GM23338 (cell line): ENCODE data around the gene CTNNA3. TPM values are rescaled to one million over a fixed set of nuclear protein-coding genes. Genes with fewer than 3 reads are reported as not detected.

Source experiments
- ATAC-seq: fragments of 200-7000 bp; cut with Tn5 transposase; 3 replicates; pipeline ENCODE4 v1.9.1; 2020
- DNase-seq: peaks from one replicate; pipeline ENCODE4 v3.0.0-alpha.2; 2015; ENCODE audit warnings: low spot score
- H2AFZ ChIP-seq: fragments of 200-600 bp; sonication (generic); 2 replicates; pipeline ENCODE4 v1.8.0; 2016; ENCODE audit warnings: antibody characterized with exemption, mild to moderate bottlenecking, moderate library complexity
- H3F3A ChIP-seq: fragments of 200-600 bp; sonication (generic); replicated peaks from 2 replicates; pipeline ENCODE4 v1.8.0; 2017; ENCODE audit warnings: antibody characterized with exemption, mixed run types, low read depth
- H3K27ac ChIP-seq: fragments of 200-600 bp; sonication (generic); 2 replicates; pipeline ENCODE4 v1.6.1; 2016; ENCODE audit warnings: low read depth
- H3K27me3 ChIP-seq: fragments of 200-600 bp; sonication (generic); 2 replicates; pipeline ENCODE4 v1.8.0; 2016; ENCODE audit warnings: mild to moderate bottlenecking, mixed run types, moderate library complexity; ENCODE audit not compliant: insufficient read depth
- H3K36me3 ChIP-seq: fragments of 200-600 bp; sonication (generic); 2 replicates; pipeline ENCODE4 v1.8.0; 2016; ENCODE audit warnings: mild to moderate bottlenecking; ENCODE audit not compliant: insufficient read depth
- H3K4me1 ChIP-seq: fragments of 200-600 bp; sonication (generic); 2 replicates; pipeline ENCODE4 v1.8.0; 2016; ENCODE audit warnings: mild to moderate bottlenecking, moderate library complexity; ENCODE audit not compliant: insufficient read depth
- H3K4me2 ChIP-seq: fragments of 200-600 bp; sonication (generic); 2 replicates; pipeline ENCODE4 v1.7.1; 2017; ENCODE audit warnings: mixed run types
- H3K4me3 ChIP-seq: fragments of 200-600 bp; sonication (generic); 2 replicates; pipeline ENCODE4 v1.6.1; 2016; ENCODE audit warnings: mixed run types
- H3K79me2 ChIP-seq: fragments of 200-600 bp; sonication (generic); replicated peaks from 2 replicates; pipeline ENCODE4 v1.8.0; 2017; ENCODE audit warnings: mild to moderate bottlenecking; ENCODE audit not compliant: insufficient read depth
- H3K9me2 ChIP-seq: fragments of 200-600 bp; sonication (generic); 2 replicates; pipeline ENCODE4 v1.8.0; 2017; ENCODE audit not compliant: insufficient read depth
- H4K20me1 ChIP-seq: fragments of 200-600 bp; sonication (generic); replicated peaks from 2 replicates; pipeline ENCODE4 v1.8.0; 2017; ENCODE audit warnings: mild to moderate bottlenecking; ENCODE audit not compliant: insufficient read depth
- H3K27ac Mint-ChIP-seq: 2 replicates; pipeline ENCODE4 v1.8.0; 2020; ENCODE audit warnings: inconsistent platforms, mild to moderate bottlenecking, moderate library complexity, mixed read lengths
- H3K27me3 Mint-ChIP-seq: 3 replicates; pipeline ENCODE4 v1.8.0; 2022; ENCODE audit warnings: low read depth, mild to moderate bottlenecking, moderate library complexity, mixed read lengths, inconsistent platforms; ENCODE audit not compliant: insufficient read depth, poor library complexity
- H3K36me3 Mint-ChIP-seq: 3 replicates; pipeline ENCODE4 v1.8.0; 2021; ENCODE audit warnings: low read depth, mild to moderate bottlenecking, inconsistent platforms, moderate library complexity, mixed read lengths
- H3K4me1 Mint-ChIP-seq: 3 replicates; pipeline ENCODE4 v1.8.0; 2020; ENCODE audit warnings: mild to moderate bottlenecking, inconsistent platforms, mixed read lengths
- H3K4me3 Mint-ChIP-seq: 3 replicates; pipeline ENCODE4 v1.8.0; 2021; ENCODE audit warnings: moderate library complexity, mild to moderate bottlenecking, inconsistent platforms, mixed read lengths
- H3K9me3 Mint-ChIP-seq: 3 replicates; pipeline ENCODE4 v1.8.0; 2020; ENCODE audit warnings: moderate library complexity, mild to moderate bottlenecking, inconsistent platforms, mixed read lengths
- CREB1 ChIP-seq: fragments of 250-450 bp; sonication (Bioruptor Pico); IDR thresholded peaks from 2 replicates; pipeline ENCODE4 v1.5.0; 2020; ENCODE audit warnings: low read depth, mild to moderate bottlenecking, moderate library complexity
- EZH2 ChIP-seq: fragments of 200-600 bp; sonication (generic); IDR thresholded peaks from one replicate; pipeline ENCODE4 v1.8.0; 2017; ENCODE audit warnings: antibody characterized with exemption, mild to moderate bottlenecking, low read depth; ENCODE audit not compliant: unreplicated experiment
- EZH2phosphoT487 ChIP-seq: fragments of 200-600 bp; sonication (generic); IDR thresholded peaks from one replicate; pipeline ENCODE4 v1.8.1; 2018; ENCODE audit warnings: antibody characterized with exemption; ENCODE audit not compliant: unreplicated experiment
- JUNB ChIP-seq: IDR thresholded peaks from one replicate; pipeline ENCODE4 v1.6.1; 2016; ENCODE audit warnings: antibody characterized with exemption; ENCODE audit not compliant: unreplicated experiment
- STAT1 ChIP-seq: IDR thresholded peaks from one replicate; pipeline ENCODE4 v1.6.1; 2016; ENCODE audit warnings: antibody characterized with exemption; ENCODE audit not compliant: unreplicated experiment
- ZNF331 ChIP-seq: fragments of 250-450 bp; sonication (Bioruptor Pico); IDR thresholded peaks from 2 replicates; pipeline ENCODE4 v1.5.0; 2020; ENCODE audit warnings: low read depth, mild to moderate bottlenecking, moderate library complexity
- polyA plus RNA-seq: library from polyadenylated mRNA; unstranded; fragments of >200 nt; fragmentation: Nextera tagmentation; extraction: Ambion mirVana; gene quantifications from 2 replicates; pipeline ENCODE4 v1.2.1, GENCODE V29; 2016
- total RNA-seq: library from RNA; depleted of rRNA; stranded (reverse); fragments of >200 nt; shearing (Covaris generic); gene quantifications from 2 replicates; pipeline ENCODE4 v1.2.3, GENCODE V29; 2014
- TF ChIP-seq, protein P1 (sequence below), 2 experiments: fragments of 200-600 bp in 1 of 2; sonication (generic) in 1 of 2; conservative IDR thresholded peaks; 2 replicates each; pipeline versions ENCODE4 v1.5.1 to v1.6.1; 2016 to 2017; ENCODE audit warnings: antibody characterized with exemption in 2 of 2, low read depth in 2 of 2, mild to moderate bottlenecking in 2 of 2, moderate library complexity in 1 of 2
- TF ChIP-seq, protein P2 (sequence below): IDR thresholded peaks from 2 replicates; pipeline ENCODE4 v1.6.1; 2016; ENCODE audit warnings: antibody characterized with exemption
- TF ChIP-seq, protein P3 (sequence below): IDR thresholded peaks from one replicate; pipeline ENCODE4 v1.6.1; 2018; ENCODE audit warnings: antibody characterized with exemption; ENCODE audit not compliant: unreplicated experiment

The CTNNA3 gene
- total and polyA plus RNA-seq, 2 experiments from 2014 or later = 0.71 to 3.3 TPM

DNA sequence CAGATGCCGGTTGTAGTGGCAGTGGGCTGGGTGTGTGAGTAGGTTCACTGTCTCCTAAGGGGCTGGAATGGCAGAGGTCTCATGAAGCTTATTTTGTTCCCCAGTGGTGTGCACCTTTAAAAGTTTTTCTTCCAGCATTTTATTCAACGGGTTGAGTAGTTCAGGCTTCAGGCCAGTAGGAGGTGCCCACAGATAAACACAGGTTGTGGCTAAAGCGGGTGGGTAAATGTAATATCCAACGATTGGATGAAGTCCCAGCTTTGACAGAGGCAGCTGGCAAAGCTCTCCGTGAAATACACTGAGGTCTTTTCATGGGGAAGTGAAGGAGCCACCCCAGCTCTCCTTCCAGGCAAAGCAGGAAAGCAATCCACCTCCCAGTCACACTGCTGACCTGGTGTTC lies 1109.9 kb downstream of the CTNNA3 start:
- Mint-ChIP-seq H3K27me3 (no peaks in the 10 kb centered on the region), H3K9me3 (no peaks in the 10 kb centered on the region), H3K4me1 (no peaks in the 10 kb centered on the region), H3K4me3 (no peak overlapping the region), H3K36me3 (no peaks in the 10 kb centered on the region), H3K27ac (no peak overlapping the region)
- H3K4me2 ChIP-seq = no peak overlapping the region
- no peak overlapping the region for H3K4me3 ChIP-seq
- H3K9me2 ChIP-seq = no peaks in the 10 kb centered on the region
- no peaks in the 10 kb centered on the region for H3K79me2 ChIP-seq
- no peaks in the 10 kb centered on the region for H3K27me3 ChIP-seq
- H3K36me3 ChIP-seq = no peaks in the 10 kb centered on the region
- no peak overlapping the region for H3K27ac ChIP-seq
- peak; percentile 61 for DNase-seq
- peak; percentile 87 for ATAC-seq
- no peaks in the 10 kb centered on the region for H3K4me1 ChIP-seq
- H2AFZ ChIP-seq = peak overlapping the region; percentile 53; the same call in 1 of the 2 replicates
- H4K20me1 ChIP-seq = no peaks in the 10 kb centered on the region
- no peak for TF ChIP-seq EZH2phosphoT487
- TF ChIP-seq, protein P1, sequence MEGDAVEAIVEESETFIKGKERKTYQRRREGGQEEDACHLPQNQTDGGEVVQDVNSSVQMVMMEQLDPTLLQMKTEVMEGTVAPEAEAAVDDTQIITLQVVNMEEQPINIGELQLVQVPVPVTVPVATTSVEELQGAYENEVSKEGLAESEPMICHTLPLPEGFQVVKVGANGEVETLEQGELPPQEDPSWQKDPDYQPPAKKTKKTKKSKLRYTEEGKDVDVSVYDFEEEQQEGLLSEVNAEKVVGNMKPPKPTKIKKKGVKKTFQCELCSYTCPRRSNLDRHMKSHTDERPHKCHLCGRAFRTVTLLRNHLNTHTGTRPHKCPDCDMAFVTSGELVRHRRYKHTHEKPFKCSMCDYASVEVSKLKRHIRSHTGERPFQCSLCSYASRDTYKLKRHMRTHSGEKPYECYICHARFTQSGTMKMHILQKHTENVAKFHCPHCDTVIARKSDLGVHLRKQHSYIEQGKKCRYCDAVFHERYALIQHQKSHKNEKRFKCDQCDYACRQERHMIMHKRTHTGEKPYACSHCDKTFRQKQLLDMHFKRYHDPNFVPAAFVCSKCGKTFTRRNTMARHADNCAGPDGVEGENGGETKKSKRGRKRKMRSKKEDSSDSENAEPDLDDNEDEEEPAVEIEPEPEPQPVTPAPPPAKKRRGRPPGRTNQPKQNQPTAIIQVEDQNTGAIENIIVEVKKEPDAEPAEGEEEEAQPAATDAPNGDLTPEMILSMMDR (conservative IDR thresholded peaks at IDR 0.05; ENCODE audit: low read depth in 2 of 2) = peak; percentile 70 to 76
- H3F3A ChIP-seq = no peaks in the 10 kb centered on the region

DNA sequence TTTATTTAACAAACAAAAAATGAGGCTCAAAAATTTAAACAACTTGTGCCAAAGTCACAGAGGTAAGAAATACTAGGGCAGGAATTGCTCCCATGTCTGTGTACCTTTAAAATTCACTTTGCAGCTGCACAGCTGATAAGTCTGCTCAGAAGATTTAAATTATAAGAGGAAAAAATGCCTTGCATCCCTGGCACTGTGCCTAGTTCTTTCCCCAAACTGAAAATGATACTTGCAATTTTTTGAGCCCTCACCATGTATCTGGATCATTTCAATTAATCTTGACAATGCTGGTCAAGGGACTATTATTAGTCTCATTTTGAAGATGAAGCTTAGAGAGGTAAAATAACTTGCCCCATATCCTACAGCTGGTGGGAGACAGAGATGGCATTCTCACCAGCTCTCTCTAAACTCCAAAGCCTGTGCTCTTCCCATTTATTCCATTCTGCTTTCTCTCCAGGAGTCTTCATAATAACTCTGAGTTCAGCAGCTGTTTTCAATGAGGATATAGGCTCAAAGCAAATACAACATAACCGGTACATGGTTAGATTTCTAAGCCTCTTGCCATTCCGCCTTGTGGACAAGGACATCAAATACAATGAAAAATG lies 1120.6 kb downstream of the CTNNA3 start:
- no peaks in the 10 kb centered on the region; the same call in 1 of the 2 replicates for H3K9me2 ChIP-seq
- no peak for ATAC-seq
- H3K36me3 ChIP-seq = no peaks in the 10 kb centered on the region
- no peak for DNase-seq
- no peak overlapping the region for H3K4me3 Mint-ChIP-seq
- no peaks in the 10 kb centered on the region for H3K27me3 ChIP-seq
- H3K4me1 ChIP-seq = peaks cover 22% of the 10 kb centered on the region
- H3K4me3 ChIP-seq = no peak overlapping the region
- no peak overlapping the region for H3K27ac Mint-ChIP-seq
- no peak overlapping the region for H3K4me2 ChIP-seq
- no peaks in the 10 kb centered on the region for H4K20me1 ChIP-seq
- H3F3A ChIP-seq = no peaks in the 10 kb centered on the region
- 0 out of 3 replicates have a peak, but pooled peaks cover 3% of the 10 kb centered on the region for H3K36me3 Mint-ChIP-seq
- H3K27me3 Mint-ChIP-seq = peaks cover 1% of the 10 kb centered on the region
- peaks cover 4% of the 10 kb centered on the region; the same call in 2 of the 3 replicates for H3K9me3 Mint-ChIP-seq
- H2AFZ ChIP-seq = 0 out of 2 replicates have a peak overlapping the region, but pooled peaks have one; percentile 28
- peaks cover 9% of the 10 kb centered on the region; the same call in 2 of the 3 replicates for H3K4me1 Mint-ChIP-seq
- no peak overlapping the region for H3K27ac ChIP-seq
- no peaks in the 10 kb centered on the region for H3K79me2 ChIP-seq
- TF ChIP-seq, protein P2, sequence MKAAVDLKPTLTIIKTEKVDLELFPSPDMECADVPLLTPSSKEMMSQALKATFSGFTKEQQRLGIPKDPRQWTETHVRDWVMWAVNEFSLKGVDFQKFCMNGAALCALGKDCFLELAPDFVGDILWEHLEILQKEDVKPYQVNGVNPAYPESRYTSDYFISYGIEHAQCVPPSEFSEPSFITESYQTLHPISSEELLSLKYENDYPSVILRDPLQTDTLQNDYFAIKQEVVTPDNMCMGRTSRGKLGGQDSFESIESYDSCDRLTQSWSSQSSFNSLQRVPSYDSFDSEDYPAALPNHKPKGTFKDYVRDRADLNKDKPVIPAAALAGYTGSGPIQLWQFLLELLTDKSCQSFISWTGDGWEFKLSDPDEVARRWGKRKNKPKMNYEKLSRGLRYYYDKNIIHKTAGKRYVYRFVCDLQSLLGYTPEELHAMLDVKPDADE = no peak
- TF ChIP-seq, protein P3, sequence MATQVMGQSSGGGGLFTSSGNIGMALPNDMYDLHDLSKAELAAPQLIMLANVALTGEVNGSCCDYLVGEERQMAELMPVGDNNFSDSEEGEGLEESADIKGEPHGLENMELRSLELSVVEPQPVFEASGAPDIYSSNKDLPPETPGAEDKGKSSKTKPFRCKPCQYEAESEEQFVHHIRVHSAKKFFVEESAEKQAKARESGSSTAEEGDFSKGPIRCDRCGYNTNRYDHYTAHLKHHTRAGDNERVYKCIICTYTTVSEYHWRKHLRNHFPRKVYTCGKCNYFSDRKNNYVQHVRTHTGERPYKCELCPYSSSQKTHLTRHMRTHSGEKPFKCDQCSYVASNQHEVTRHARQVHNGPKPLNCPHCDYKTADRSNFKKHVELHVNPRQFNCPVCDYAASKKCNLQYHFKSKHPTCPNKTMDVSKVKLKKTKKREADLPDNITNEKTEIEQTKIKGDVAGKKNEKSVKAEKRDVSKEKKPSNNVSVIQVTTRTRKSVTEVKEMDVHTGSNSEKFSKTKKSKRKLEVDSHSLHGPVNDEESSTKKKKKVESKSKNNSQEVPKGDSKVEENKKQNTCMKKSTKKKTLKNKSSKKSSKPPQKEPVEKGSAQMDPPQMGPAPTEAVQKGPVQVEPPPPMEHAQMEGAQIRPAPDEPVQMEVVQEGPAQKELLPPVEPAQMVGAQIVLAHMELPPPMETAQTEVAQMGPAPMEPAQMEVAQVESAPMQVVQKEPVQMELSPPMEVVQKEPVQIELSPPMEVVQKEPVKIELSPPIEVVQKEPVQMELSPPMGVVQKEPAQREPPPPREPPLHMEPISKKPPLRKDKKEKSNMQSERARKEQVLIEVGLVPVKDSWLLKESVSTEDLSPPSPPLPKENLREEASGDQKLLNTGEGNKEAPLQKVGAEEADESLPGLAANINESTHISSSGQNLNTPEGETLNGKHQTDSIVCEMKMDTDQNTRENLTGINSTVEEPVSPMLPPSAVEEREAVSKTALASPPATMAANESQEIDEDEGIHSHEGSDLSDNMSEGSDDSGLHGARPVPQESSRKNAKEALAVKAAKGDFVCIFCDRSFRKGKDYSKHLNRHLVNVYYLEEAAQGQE = no peak
- TF ChIP-seq STAT1 (no peak), JUNB (no peak), EZH2 (no peak), ZNF331 (CRISPR knock-in tag) (no peak), CREB1 (CRISPR knock-in tag) (no peak)
- TF ChIP-seq, protein P1 (conservative IDR thresholded peaks at IDR 0.05; ENCODE audit: low read depth in 2 of 2) = no peak
